ENCODE data around the gene CABLES1.

GRCh38 chr18:23143815-23144261, 8.6 kb downstream of the CABLES1 start:
- TF ChIP-seq CTCF (tag by site-specific recombination; IDR thresholded peaks at IDR 0.05) (no peak), KLF16 (tag by site-specific recombination; IDR thresholded peaks at IDR 0.05) (no peak), ZNF639 (tag by site-specific recombination; IDR thresholded peaks at IDR 0.05) (no peak), ZNF404 (tag by site-specific recombination; IDR thresholded peaks at IDR 0.05) (no peak), ZNF701 (tag by site-specific recombination; IDR thresholded peaks at IDR 0.05) (no peak), ZNF514 (tag by site-specific recombination; IDR thresholded peaks at IDR 0.05) (no peak), ZSCAN18 (tag by site-specific recombination; IDR thresholded peaks at IDR 0.05) (no peak)
